ENCODE results near the gene SYK.
A peak's percentile ranks its signal among the peaks of the same experiment; 100 is the strongest.

The SYK gene

GRCh38 chr9:90916147-90916734 lies 114.6 kb downstream of the SYK start:
- no peak for TF ChIP-seq CTCF (IDR thresholded peaks at IDR 0.05; ENCODE audit: control insufficient read depth, insufficient read depth, low read depth, low read length, missing control alignments)
- no peak overlapping the region for H3K4me3 ChIP-seq (ENCODE audit: control insufficient read depth, low read depth, low read length)
- DNase-seq (ENCODE audit: low read depth), result no peak

GRCh38 chr9:90919883-90920282 lies 118.3 kb downstream of the SYK start:
- no peak for TF ChIP-seq CTCF (IDR thresholded peaks at IDR 0.05; ENCODE audit: control insufficient read depth, insufficient read depth, low read depth, low read length, missing control alignments)
- DNase-seq (ENCODE audit: low read depth), result no peak
- H3K4me3 ChIP-seq (ENCODE audit: control insufficient read depth, low read depth, low read length), result no peak overlapping the region

- H3K4me3 ChIP-seq (ENCODE audit: control insufficient read depth, low read depth, low read length), result no peak overlapping the region
- no peak for TF ChIP-seq CTCF (IDR thresholded peaks at IDR 0.05; ENCODE audit: control insufficient read depth, insufficient read depth, low read depth, low read length, missing control alignments)
- no peak for DNase-seq (ENCODE audit: low read depth)
These were observed 119.5 kb downstream of the SYK start for GRCh38 chr9:90921104-90921503.

- H3K4me3 ChIP-seq (ENCODE audit: control insufficient read depth, low read depth, low read length), result no peak overlapping the region
- DNase-seq (ENCODE audit: low read depth), result no peak
- no peak for TF ChIP-seq CTCF (IDR thresholded peaks at IDR 0.05; ENCODE audit: control insufficient read depth, insufficient read depth, low read depth, low read length, missing control alignments)
These were observed 120.3 kb downstream of the SYK start for GRCh38 chr9:90921969-90922368.

- peak; percentile 55 for DNase-seq (ENCODE audit: low read depth)
- no peak overlapping the region for H3K4me3 ChIP-seq (ENCODE audit: control insufficient read depth, low read depth, low read length)
- no peak for TF ChIP-seq CTCF (IDR thresholded peaks at IDR 0.05; ENCODE audit: control insufficient read depth, insufficient read depth, low read depth, low read length, missing control alignments)
These were observed 124.1 kb downstream of the SYK start for GRCh38 chr9:90925581-90926257.

GRCh38 chr9:90926936-90927335 lies 125.3 kb downstream of the SYK start:
- TF ChIP-seq CTCF (IDR thresholded peaks at IDR 0.05; ENCODE audit: control insufficient read depth, insufficient read depth, low read depth, low read length, missing control alignments), result no peak
- H3K4me3 ChIP-seq (ENCODE audit: control insufficient read depth, low read depth, low read length), result no peak overlapping the region
- no peak for DNase-seq (ENCODE audit: low read depth)

All from AG09309 (cell line).